Measurements from ENCODE around the gene PLAC1.

- no peak for TF ChIP-seq TAF1 (IDR thresholded peaks at IDR 0.05; ENCODE audit: low read depth, low read length)
- no peak for TF ChIP-seq POLR2A (IDR thresholded peaks at IDR 0.05; ENCODE audit: low read depth, low read length)
- no peak for TF ChIP-seq POLR2AphosphoS5 (IDR thresholded peaks at IDR 0.05; ENCODE audit: low read depth, low read length)
- no peak for TF ChIP-seq POU2F2 (IDR thresholded peaks at IDR 0.05; ENCODE audit: low read depth, low read length)
- TF ChIP-seq SPI1 (IDR thresholded peaks at IDR 0.05; ENCODE audit: low read depth, low read length): no peak
These were observed 91.8 kb downstream of the PLAC1 start for GRCh38 chrX:134566506-134566905.
